GM04504 (cell line): Measurements from ENCODE around the gene MYH8.

ENCODE experiments used
- DNase-seq: peaks from one replicate; pipeline ENCODE4 v3.0.0-alpha.2; 2012; ENCODE audit warnings: low read depth

The MYH8 gene

DNA sequence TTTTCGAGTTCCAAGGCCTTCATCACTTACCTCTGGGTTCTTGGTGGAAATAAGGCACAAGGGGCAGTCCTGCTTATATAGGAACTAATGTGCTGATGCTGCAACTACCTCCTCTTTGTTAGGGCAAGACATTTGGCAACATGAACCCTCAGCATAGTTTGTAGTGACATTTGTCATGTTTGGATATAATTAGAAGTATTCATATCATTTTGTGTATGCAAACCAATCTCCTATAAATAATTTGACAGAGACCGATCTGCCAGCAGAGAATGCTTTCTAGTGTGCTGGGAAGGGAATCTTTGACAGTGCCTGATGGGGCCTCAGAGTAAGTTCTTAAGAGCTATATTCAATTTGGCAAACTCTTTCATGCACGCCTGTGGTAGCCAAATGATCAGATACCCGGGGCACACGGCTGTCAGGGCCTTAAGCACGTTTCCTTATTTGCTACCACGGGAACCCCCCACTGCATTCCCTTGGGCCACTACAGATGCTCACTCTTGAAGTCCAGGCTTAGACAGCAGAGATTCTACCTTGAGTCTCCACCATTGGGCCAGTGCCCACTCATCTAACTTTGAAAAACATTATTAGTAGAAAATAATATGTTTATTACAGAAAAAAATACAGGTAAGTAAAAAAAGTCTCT, at the start of gene MYH8:
MYH8 (minus strand) TSS at position 51 of the 643 bp plus-strand sequence. CDS start 1,723 bp downstream, outside the sequence.
- no peak for DNase-seq

DNA sequence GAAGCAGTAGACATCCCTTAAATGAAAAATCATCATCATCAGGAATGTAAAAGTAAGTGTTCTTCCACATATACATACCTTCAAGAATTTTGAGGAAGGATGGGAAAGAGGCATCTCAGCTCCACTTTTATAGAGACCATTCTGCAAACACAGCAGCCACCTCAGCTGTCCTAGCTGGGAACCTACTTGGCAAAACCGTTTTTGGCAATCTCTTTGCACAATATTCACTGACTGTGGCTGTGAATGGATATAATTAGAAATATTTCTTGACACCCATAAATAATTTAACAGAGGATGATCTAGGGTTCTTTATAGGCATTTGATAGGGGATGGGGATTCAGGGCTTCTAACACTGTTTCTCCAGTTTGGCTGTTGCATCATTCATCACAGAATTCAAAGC, 47.7 kb upstream of the MYH8 start, which contains the start of gene MYH4:
MYH4 (minus strand) TSS at position 101 of the 400 bp plus-strand sequence. CDS start 2,814 bp downstream, outside the sequence.
- DNase-seq, result no peak

DNA sequence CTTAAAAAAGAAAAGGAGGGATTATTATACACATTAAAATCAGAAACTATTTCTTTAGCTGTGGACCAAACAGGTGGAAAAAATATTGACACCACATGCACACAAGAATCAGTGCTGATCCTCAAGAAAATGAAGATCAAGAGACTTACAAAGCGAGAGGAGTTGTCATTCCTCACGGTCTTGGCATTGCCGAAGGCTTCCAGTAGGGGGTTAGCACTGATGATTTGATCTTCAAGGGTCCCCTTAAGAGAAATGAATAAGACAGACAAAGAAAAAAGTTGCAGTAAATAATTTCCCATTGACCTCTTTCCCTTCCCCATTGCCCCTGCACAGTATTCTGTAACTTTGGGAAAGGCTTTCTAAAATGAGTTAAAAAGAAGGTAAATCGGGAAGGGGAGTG, 41.7 kb upstream of the MYH8 start:
- no peak for DNase-seq

DNA sequence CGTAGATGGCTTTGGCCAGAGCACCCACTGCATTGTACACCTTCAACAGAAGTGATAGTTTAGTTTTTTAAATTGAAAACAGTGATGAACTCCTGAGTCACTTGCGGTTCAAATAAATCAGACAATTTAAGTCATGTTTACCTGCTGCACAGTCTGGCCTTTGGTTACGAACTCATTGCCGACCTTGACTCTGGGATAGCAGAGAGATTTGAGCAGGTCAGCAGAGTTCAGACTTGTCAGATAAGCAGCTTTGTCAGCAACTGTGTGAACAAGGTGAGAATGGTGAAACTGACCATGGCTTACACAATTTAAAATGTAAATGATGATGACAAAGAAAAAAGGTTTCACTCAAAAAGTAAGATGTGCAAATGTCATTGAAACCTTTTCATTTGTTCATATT, 38.3 kb upstream of the MYH8 start:
- no peak for DNase-seq

DNA sequence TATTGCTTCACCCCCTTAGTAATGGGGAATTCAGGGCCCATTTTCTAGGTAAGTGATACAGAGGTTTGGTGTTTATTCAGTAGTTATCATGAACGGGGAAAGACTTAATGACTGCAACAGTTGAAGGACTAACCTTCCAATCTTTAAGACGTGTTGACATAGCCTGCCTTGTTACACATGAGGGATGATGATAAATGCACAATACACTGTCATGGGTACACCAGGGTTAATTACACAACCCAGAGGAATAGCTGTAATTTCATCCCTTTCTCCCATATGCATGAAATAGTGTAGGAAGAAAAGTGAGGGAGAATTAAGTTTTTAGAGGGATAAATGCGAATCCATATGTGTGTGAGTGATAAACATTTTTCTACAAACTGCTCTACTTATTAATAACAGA, 37.0 kb upstream of the MYH8 start:
- DNase-seq, result no peak

DNA sequence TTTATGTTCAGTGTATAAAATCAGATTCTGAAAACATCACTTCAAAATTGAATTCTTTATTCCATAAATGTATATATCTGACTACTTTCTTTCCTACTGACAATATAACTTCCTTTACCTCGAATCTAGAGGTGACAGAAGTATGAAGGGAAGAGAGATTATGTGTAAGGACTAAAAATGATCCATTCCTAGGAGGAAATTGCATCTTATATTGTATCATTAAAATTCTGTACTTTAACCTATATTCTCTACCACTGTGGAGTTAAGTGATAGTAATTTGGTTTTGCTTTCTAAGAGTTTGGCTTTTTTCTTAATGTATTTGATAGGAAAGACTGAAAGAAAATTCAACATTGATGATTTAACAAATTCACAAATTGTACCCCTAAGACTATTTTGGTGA, 36.2 kb upstream of the MYH8 start:
- DNase-seq, result no peak

DNA sequence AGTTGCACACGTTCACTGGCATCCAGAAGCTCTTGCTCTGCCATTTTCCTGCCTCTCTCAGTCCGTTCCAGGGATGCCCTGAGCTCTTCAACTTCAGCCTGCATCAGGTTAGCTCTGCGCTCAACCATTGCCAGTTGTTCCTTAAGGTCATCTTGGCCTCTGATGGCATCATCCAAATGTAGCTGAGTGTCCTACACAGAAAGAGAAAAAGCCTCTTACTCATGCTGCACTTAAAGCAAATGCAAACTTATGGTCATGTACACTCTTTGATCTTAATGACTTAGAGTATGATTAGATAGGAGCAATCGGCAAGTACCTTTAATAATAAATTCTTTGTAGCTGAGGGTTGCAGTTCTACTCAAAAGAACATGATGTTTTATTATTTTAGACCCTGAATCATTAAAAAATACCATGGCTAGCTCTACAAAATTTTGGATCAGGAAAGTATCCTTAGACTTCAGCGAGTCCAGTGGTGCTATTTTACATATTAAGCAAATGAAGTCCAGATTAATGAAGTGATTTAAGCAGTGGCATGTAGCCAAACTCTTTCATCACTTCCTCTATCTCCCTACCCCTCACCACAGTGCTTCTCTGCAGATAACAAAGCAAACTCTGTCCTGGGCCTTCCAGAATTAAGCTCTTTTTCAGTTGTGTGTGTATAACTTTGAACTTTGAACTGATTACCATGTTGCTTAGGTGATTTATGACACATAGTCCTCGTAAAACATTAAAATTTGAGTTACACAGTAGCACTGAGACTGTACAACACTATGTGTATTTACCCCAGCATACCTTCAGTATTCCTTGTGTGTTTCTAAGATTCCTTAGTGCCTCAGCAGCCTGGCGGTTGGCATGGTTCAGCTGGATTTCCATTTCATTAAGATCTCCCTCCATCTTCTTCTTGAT, 25.5 kb upstream of the MYH8 start:
- DNase-seq, result no peak

DNA sequence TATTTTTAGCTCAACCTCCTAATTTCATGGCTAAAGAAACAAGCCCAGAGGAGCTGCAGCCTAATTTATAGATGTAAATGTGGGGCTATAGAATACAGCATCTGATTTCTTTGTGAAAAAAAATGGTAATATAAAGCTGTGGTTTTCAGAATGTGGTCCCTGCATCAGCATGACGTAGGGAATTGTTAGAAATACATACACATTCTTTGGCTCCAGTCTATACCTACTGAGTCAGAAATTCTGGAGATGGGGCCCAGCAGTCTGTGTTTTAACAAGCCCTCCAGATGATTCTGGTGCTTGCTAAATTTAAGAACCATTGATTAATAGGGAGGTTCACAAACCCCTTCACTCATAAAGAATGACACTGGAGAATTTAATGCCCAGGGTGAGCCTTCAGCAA, 18.1 kb upstream of the MYH8 start:
- no peak for DNase-seq

DNA sequence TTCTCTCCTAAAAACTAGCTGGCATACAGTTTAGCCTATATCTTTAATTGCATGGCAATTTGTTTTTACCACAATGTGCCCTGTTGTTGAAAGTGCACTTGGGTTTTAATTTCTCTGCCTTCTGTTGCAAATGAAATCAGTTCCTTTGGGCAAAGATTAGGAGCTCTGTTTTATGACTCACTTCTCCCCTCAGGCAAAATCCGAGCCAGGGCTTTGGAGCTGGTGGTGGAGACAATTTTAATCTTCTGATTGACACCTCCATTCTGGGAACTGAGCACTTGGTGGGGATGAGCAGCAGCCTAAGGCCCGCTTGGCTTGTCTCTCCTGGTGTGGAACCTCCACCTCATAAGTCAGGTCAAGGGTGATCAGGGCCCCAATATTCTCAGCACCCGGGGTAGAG, 13.3 kb upstream of the MYH8 start:
- peak; percentile 9 for DNase-seq

DNA sequence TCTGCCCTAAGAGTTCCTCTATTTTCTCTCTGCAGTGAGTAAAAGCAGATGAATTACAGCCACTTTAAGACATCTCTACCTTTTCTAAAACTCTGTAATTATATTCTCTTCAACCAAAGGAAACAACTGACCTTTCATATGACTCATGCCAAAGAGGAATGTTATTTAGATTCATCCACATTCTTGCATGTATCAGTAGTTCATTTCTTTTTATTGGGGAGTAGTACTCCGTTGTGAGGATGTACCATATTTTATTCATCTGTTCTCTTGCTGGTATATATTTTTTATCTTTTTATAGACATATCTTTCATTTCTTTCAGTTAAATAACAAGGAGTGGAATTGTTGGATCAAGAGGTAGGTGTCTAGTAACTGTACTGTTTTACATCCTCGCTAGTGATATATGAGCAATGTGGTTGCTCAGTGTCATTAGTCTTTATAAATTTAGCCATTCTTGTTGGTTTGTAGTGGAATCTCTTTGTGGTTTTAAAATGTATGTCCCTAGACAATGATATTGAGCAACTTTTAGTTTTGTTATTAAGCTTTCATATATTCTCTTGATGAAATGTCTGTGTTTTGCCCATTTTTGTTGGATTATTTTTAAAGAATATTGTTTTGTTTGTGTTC, 7.8 kb upstream of the MYH8 start:
- DNase-seq, result peak; percentile 45

DNA sequence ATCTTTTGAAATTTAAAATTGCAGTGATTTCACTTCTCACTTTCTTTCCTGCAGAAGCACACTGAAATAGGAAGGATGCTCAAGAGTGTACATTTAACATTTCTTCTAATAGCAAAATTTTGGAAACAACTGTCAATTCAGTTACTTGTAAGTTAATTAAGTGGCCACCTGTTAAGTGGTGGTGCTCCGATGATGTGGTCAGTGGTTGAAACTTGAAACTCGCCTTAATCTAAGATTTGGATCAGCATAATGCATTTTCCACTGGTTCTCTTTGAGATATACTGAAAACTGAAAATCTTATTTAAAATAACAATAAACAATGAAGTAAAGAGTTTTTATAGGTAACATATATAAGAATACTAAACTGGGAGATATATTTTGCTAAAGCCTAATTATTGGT, 7.0 kb upstream of the MYH8 start:
- DNase-seq, result no peak

DNA sequence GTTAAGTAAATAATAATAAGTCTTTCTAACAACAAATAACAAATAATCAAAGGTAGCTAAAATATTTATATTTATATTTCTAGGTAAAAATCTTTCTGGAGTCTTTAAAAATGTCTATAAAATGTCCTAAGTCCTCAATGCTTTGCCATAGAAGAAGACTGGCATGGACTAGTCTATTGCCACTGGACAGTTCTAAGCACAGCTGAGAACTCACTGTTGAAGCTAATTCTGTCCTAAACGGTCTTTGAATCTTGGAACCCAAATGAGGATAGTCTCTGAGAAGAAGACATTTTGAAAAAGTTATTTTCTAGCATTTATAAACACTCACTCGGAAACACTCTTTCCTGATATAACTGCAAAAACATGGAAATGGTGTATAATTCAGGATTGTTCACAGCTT, 539 bp downstream of the MYH8 start:
- no peak for DNase-seq

DNA sequence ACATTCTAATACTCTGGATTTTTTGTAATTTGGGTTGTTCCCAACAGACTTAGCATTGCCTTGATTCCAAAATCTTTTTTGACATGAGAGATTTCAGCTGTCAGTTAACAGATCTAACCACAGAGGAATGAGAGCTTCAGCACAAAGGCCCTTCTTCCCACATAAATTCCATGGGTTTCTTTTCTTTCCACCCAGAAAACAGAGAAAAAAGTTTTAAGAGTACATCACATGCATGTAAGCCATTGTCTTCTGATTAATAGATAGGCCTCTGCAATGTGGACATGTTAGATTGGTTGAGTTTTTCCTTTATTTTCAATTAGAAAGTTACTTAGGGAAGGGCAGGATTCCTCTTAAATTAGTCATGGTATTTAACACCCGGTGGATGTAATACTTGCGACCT, 939 bp downstream of the MYH8 start:
- DNase-seq, result no peak

DNA sequence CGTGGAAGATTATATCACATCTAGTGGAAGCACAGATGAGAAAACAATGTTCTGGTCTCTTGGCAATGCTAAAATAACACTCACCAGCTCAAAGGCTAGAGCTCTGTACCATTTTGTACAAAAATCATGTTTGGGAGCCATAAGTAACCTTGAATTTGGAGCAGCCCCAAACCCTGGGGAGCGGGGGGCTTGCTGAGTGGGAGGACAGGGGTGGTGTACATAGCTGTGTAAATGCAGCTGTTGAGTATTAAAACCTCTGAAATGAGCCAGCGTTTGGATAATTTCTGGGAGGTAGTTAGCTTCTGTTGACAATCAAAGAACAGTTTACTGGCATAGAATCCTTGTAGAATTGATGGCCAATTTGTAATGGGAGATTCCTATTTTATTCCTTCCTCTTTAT, 4.3 kb downstream of the MYH8 start:
- DNase-seq, result no peak

DNA sequence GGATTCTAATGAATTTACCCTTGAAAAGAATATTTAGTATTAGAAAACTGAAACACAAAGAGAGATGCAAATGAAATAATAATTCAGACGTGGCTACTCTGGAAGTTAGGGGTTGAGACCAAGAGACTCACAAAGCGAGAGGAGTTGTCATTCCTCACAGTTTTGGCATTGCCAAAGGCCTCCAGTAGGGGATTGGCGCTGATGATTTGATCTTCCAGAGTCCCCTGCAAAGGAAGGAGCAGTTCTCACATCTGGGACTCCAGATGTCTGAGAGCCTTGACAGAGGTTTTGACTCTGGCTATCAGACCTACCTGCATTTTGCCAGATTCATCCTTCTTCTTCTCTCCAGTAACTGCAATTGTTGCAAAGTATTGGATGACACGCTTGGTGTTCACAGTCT, 6.6 kb downstream of the MYH8 start:
- DNase-seq, result no peak

DNA sequence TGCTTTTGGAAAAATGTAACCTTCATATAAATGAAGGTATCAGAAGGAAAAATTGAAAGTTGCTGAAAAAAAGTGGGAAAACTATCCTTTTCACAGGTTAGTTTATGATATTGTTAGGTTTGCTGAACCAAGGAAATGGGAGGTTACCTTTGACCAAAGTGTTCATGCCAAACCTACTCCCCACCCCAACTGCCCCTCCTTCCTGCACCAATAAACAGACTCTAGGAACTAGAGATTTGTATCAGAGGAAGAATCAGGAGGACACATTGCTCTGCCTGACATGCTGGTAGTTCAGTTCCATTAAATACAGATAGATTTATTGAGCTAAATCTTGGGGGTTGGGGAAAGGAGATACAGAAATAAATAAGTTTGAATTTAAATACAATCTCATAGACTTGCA, 18.2 kb downstream of the MYH8 start:
- DNase-seq, result no peak

DNA sequence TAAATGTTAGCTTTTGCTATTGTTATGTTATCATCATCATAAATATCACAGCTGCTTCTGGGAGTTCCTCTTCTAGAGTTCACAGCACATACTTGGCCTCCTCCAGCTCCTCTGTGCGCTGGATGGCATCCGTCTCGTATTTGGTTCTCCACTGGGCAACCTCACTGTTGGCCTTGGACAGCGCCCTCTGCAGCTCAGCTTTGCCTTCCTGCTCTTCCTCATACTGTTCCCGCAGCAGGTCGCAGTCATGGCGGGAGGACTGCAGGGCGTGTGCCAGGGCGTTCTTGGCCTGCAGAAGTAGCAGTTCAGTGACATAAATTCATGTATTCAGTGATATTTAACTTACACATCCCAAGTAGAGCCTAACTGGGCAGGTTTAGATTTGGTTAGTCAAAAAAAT, 23.4 kb downstream of the MYH8 start:
- DNase-seq, result no peak

DNA sequence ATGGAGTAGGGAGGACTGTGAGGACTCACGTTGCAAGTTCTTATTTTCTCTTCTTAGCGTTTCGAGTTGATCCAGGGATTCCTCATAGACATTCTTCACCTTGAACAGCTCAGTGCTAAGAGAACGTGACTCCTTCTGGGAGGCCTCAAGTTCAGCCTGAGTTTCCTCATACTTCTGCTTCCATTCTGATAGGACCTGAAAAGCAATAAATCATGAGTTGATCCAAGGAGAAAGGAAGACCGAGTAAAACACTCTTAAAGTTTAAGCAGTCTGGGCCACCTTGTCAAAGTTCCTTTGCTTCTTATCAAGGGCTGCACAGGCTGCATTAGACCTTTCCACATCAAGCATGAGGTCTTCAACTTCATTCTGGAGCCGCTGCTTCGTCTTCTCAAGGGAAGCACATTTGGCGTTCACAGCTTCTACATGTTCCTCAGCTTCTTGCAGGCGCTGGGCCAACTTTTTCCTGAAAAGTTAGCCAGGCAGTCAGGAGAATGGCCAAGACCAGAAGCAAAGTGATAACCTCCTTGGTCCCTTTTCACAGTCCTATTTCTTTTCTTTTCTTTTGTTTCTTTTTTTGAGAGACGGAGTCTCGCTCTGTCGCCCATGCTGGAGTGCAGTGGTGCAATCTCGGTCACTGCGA, 25.1 kb downstream of the MYH8 start:
- no peak for DNase-seq

DNA sequence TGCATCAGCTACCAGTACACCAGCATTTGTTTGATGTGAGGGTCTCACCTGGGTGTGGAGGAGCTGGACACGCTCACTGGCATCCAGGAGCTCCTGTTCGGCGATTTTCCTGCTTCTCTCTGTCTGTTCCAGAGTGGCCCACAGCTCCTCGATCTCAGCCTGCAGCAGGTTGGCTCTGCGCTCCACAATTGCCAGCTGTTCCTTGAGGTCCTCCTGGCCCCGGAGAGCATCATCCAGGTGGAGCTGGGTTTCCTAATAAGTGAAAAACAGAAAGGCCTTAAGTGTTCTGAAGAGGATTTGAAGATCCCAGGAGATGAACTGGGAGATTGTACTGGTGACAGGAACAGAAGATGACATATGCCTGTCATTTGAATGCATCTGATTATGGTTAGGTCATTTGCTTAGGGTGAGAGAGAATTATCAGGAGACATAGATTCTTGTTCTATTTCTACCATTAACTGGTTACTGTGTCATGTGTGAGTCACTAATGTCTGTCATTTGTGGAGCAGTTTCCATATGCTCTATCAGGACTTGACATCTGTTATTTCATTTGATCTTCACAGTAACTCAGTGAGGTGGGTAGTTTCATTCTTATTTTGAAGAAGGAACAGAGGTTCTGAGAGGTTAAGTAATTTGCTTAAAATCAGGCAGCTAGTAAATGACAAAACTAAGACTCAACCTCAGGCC, 27.4 kb downstream of the MYH8 start:
- no peak for DNase-seq

DNA sequence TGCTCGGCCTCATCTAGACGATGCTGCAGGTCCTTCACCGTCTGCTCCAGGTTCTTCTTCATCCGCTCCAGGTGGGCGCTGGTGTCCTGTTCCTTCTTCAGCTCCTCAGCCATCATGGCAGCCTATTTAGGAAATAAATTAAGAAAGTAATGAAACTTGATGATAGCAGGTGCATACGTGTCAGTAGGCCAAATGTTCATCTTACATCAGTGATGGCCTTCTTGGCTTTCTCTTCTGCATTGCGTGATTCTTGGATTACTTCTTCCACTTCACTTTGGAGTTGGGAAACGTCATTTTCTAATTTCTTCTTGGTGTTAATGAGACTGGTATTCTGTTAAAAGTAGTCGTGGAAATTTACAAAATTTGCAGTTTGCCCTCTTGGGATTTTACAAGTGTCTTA, 28.9 kb downstream of the MYH8 start:
- DNase-seq, result no peak

DNA sequence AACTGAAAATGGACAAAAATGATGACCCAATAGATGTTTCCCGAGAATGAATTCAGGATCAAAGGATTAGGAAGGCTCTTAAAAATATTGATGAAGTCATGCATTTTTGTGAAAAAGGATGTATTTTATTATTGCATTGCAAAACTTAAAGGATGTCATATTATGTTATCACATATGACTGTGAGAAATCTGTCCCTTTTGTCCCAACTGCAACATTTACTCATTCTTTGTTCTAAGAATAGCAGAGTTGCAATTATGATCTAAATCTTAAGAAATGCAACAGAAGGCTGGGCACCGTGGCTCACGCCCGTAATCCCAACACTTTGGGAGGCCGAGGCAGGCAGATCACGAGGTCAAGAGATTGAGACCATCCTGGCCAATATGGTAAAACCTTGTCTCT, 35.9 kb downstream of the MYH8 start:
- DNase-seq, result no peak

DNA sequence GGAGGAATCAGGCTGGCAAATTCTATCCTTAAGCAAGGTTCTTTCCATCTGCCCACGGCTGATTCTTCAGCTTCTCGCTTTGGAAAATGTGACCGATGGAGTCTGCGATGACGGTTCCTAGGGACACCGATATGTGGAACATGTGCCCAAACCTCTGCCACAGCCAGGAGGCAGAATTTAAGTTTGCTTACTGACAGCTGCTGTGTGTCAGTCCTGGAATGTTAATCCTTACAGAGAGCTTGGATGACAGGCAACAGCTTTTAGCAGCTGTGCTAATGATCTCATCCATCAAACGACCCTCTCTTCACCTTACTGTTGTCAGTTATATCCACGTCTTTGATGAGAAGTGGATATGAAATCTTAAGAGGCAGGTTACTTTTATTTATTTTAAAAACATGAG, 37.6 kb downstream of the MYH8 start:
- DNase-seq, result no peak
